Measurements from ENCODE around the gene ANKRD12. TPM values are rescaled to one million over a fixed set of nuclear protein-coding genes. Genes with fewer than 3 reads are reported as not detected.

The ANKRD12 gene
- total RNA-seq, 4 donors from 2014 or later = 43.5 to 59.7 (median 52.7) TPM

- no peaks in the 10 kb centered on the region for H3K36me3 ChIP-seq
- DNase-seq (ENCODE audit: low spot score in 2 of 2) = no peak
- TF ChIP-seq EP300 (IDR thresholded peaks at IDR 0.05) = no peak
- no peak for TF ChIP-seq POLR2A (IDR thresholded peaks at IDR 0.05)
- no peak for TF ChIP-seq CTCF (IDR thresholded peaks at IDR 0.05)
- no peaks in the 10 kb centered on the region for H3K4me1 ChIP-seq
- H3K27ac ChIP-seq = no peak overlapping the region
- 93 to 97% methylated on average over 2 of the region's 2 CpGs for WGBS, 2 donors
- H3K4me3 ChIP-seq = no peak overlapping the region
- H3K9me3 ChIP-seq = peaks cover 0 to 8% (median 0%) of the 10 kb centered on the region in 4 donors
- no peaks in the 10 kb centered on the region for H3K27me3 ChIP-seq
Measured at GRCh38 chr18:9328776-9329175, 192.2 kb downstream of the ANKRD12 start.

GRCh38 chr18:9329471-9329870, 192.9 kb downstream of the ANKRD12 start:
- Histone ChIP-seq H3K4me1 (no peaks in the 10 kb centered on the region), H3K4me3 (no peak overlapping the region), H3K9me3 (peaks cover 0 to 8% (median 0%) of the 10 kb centered on the region in 4 donors), H3K27me3 (no peaks in the 10 kb centered on the region), H3K36me3 (no peaks in the 10 kb centered on the region), H3K27ac (no peak overlapping the region)
- no peak for DNase-seq (ENCODE audit: low spot score in 2 of 2)
- no peak for TF ChIP-seq EP300 (IDR thresholded peaks at IDR 0.05)
- no peak for TF ChIP-seq CTCF (IDR thresholded peaks at IDR 0.05)
- WGBS, 2 donors = 73 to 92% methylated on average over 1 of the region's 1 CpG

- Histone ChIP-seq H3K4me1 (peaks cover 0 to 1% (median under 1%) of the 10 kb centered on the region in 4 donors), H3K36me3 (no peaks in the 10 kb centered on the region), H3K27ac (no peak overlapping the region), H3K9me3 (peaks cover 0 to 8% (median 0%) of the 10 kb centered on the region in 4 donors), H3K4me3 (no peak overlapping the region), H3K27me3 (no peaks in the 10 kb centered on the region)
- 78 to 79% methylated on average over 3 of the region's 3 CpGs for WGBS, 2 donors
- TF ChIP-seq CTCF (IDR thresholded peaks at IDR 0.05) (no peak), POLR2A (IDR thresholded peaks at IDR 0.05) (no peak), EP300 (IDR thresholded peaks at IDR 0.05) (no peak)
- DNase-seq (ENCODE audit: low spot score in 2 of 2) = no peak
Measured at GRCh38 chr18:9330419-9330818, 193.8 kb downstream of the ANKRD12 start.

- H3K4me3 ChIP-seq = peak overlapping the region; percentile 72 to 81 (median 76)
- peaks cover 0 to 11% (median 0%) of the 10 kb centered on the region in 3 donors for H3K36me3 ChIP-seq
- H3K27ac ChIP-seq = peak overlapping the region; percentile 53 to 92 (median 66)
- DNase-seq (ENCODE audit: low spot score in 2 of 2) = no peak
- peaks cover 0 to 2% (median 0%) of the 10 kb centered on the region in 4 donors for H3K9me3 ChIP-seq
- H3K27me3 ChIP-seq = no peaks in the 10 kb centered on the region
- TF ChIP-seq EP300 (IDR thresholded peaks at IDR 0.05) (peak in 1 of 2 donors; percentile 23), CTCF (IDR thresholded peaks at IDR 0.05) (no peak), POLR2A (IDR thresholded peaks at IDR 0.05) (no peak)
- H3K4me1 ChIP-seq = peaks cover 0 to 28% (median 8%) of the 10 kb centered on the region in 4 donors
- WGBS, 2 donors = 33 to 34% methylated on average over 52 of the region's 52 CpGs
Measured at GRCh38 chr18:9333441-9334328, 197.1 kb downstream of the ANKRD12 start.

GRCh38 chr18:9334329-9334972, 197.9 kb downstream of the ANKRD12 start, which contains the start of gene TWSG1:
Gene TWSG1 (plus strand): TSS chr18:9334773. CDS start chr18:9337230, 2,457 bp downstream.
- peak within 1 kb of the TSS; percentile 53 to 92 (median 82) for H3K27ac ChIP-seq
- peaks cover 0 to 28% (median 8%) of the 10 kb centered on the region in 4 donors for H3K4me1 ChIP-seq
- peak; percentile 82 for DNase-seq (ENCODE audit: low spot score in 2 of 2)
- H3K36me3 ChIP-seq = peaks cover 0 to 18% (median 0%) of the 10 kb centered on the region in 3 donors
- TF ChIP-seq CTCF (IDR thresholded peaks at IDR 0.05) (peak in 4 of 5 experiments; percentile 47 to 78 (median 59)), POLR2A (IDR thresholded peaks at IDR 0.05) (peak; percentile 36 to 67), EP300 (IDR thresholded peaks at IDR 0.05) (no peak)
- H3K9me3 ChIP-seq = no peaks in the 10 kb centered on the region
- H3K27me3 ChIP-seq = no peaks in the 10 kb centered on the region
- WGBS, 2 donors = 1% methylated on average over 47 of the region's 67 CpGs
- H3K4me3 ChIP-seq = peak within 1 kb of the TSS; percentile 72 to 81 (median 76)

Measured in tibial nerve (tissue), 4 donors.